ENCODE data around the gene TTLL4. TPM values are rescaled to one million over a fixed set of nuclear protein-coding genes. Genes with fewer than 3 reads are reported as not detected.

Gene TTLL4, protein sequence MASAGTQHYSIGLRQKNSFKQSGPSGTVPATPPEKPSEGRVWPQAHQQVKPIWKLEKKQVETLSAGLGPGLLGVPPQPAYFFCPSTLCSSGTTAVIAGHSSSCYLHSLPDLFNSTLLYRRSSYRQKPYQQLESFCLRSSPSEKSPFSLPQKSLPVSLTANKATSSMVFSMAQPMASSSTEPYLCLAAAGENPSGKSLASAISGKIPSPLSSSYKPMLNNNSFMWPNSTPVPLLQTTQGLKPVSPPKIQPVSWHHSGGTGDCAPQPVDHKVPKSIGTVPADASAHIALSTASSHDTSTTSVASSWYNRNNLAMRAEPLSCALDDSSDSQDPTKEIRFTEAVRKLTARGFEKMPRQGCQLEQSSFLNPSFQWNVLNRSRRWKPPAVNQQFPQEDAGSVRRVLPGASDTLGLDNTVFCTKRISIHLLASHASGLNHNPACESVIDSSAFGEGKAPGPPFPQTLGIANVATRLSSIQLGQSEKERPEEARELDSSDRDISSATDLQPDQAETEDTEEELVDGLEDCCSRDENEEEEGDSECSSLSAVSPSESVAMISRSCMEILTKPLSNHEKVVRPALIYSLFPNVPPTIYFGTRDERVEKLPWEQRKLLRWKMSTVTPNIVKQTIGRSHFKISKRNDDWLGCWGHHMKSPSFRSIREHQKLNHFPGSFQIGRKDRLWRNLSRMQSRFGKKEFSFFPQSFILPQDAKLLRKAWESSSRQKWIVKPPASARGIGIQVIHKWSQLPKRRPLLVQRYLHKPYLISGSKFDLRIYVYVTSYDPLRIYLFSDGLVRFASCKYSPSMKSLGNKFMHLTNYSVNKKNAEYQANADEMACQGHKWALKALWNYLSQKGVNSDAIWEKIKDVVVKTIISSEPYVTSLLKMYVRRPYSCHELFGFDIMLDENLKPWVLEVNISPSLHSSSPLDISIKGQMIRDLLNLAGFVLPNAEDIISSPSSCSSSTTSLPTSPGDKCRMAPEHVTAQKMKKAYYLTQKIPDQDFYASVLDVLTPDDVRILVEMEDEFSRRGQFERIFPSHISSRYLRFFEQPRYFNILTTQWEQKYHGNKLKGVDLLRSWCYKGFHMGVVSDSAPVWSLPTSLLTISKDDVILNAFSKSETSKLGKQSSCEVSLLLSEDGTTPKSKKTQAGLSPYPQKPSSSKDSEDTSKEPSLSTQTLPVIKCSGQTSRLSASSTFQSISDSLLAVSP
- 10 to 100 TPM; 30.1 to 32.1 TPM for total RNA-seq

- H3K27me3 Mint-ChIP-seq: no peaks in the 10 kb centered on the region
- peaks cover 2% of the 10 kb centered on the region for H3K36me3 Mint-ChIP-seq
- DNase-seq: peak; percentile 99
- intact Hi-C loops (cut with micrococcal nuclease): loop anchor here (1.0 to 10.0 kb wide), 10 partner anchors 22 to 464 kb away; partner anchors contain the start of genes AAMP, BCS1L, CNOT9 and CNPPD1
- peak within 1 kb of the TSS; percentile 72 for H3K27ac Mint-ChIP-seq
- ChIA-PET CTCF (interaction anchor here (0.6 to 2.6 kb wide), 20 partner anchors 11 to 424 kb away, joined by 3 to 23 read pairs (median 4); partner anchors contain the start of genes BCS1L, RNF25, STK36 and ZNF142), POLR2A (interaction anchor here (0.7 to 2.3 kb wide), 4 partner anchors 24 to 52 kb away, joined by 3 to 14 read pairs (median 3); partner anchors contain the start of genes BCS1L and ZNF142)
- H3K4me3 Mint-ChIP-seq: peak within 1 kb of the TSS; percentile 88
- H3K9me3 Mint-ChIP-seq: no peaks in the 10 kb centered on the region
- peaks cover 20% of the 10 kb centered on the region for H3K4me1 Mint-ChIP-seq (ENCODE audit: low read depth)
Observed at GRCh38 chr2:218710687-218711549, at the start of gene TTLL4. TTLL4 (plus strand) TSS chr2:218710835; CDS start chr2:218737677, 26,842 bp downstream.

DNA sequence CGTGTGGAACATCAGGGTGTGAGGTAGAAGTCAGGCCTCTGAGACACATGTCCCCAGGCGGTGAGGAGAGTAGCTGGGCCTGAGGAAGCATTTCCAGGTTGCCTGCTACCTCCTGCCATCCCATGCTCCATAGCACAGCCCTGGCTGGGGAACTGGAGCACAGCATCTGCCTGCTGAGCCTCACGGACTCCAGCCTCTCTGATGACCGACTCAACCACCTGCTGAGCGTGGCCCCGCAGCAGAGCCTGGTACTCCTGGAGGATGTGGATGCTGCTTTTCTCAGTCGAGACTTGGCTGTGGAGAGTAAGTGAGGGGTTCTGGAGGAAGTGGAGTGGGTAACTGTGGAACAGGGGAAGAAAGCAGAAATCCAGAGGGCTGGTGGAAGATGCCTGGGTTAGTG, 48.3 kb upstream of the TTLL4 start:
- H3K36me3 Mint-ChIP-seq: peaks cover 46% of the 10 kb centered on the region
- peaks cover 21% of the 10 kb centered on the region for H3K4me1 Mint-ChIP-seq (ENCODE audit: low read depth)
- CTCF ChIA-PET: interaction anchor here (0.7 to 1.6 kb wide), 5 partner anchors 10 to 491 kb away, joined by 3 to 6 read pairs (median 4); partner anchors contain the start of genes RNF25 and STK36
- POLR2A ChIA-PET: no interaction called here
- H3K9me3 Mint-ChIP-seq: no peaks in the 10 kb centered on the region
- no peaks in the 10 kb centered on the region for H3K27me3 Mint-ChIP-seq
- H3K4me3 Mint-ChIP-seq: no peak overlapping the region
- no peak overlapping the region for H3K27ac Mint-ChIP-seq
- intact Hi-C loops (cut with micrococcal nuclease): no loop called here
- DNase-seq: no peak

- H3K9me3 Mint-ChIP-seq: no peaks in the 10 kb centered on the region
- H3K4me3 Mint-ChIP-seq: no peak overlapping the region
- POLR2A ChIA-PET: no interaction called here
- CTCF ChIA-PET: interaction anchor here (1.0 kb wide), 1 partner anchor 65 kb away, joined by 3 read pairs; no protein-coding TSS in a partner anchor
- H3K4me1 Mint-ChIP-seq (ENCODE audit: low read depth): peaks cover 18% of the 10 kb centered on the region
- H3K27me3 Mint-ChIP-seq: no peaks in the 10 kb centered on the region
- no peak overlapping the region for H3K27ac Mint-ChIP-seq
- peaks cover 42% of the 10 kb centered on the region for H3K36me3 Mint-ChIP-seq
- DNase-seq: no peak
- intact Hi-C loops (cut with micrococcal nuclease): no loop called here
Observed at GRCh38 chr2:218662827-218663226, 47.8 kb upstream of the TTLL4 start.

DNA sequence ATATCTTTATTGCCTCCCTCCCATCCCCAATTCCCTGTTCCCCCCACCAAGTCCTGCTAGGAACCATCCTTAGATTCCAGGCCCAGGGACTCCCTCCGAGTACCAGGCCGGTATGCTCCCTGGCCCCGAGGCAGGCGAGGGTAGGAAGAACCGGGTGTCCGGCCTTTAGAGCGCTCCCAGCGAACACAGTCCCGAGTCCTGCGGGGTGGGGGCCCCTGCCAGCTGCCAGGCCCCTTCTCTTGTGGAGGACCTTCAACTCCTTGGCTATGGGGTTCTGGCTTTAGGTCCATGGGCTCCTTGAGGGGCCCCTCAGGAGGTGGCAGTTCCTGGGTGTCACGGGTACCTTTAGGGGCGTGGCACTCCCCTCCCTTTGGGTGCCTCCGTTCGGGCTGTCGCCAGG, 46.7 kb upstream of the TTLL4 start:
- Mint-ChIP-seq H3K27me3 (no peaks in the 10 kb centered on the region), H3K4me3 (no peak overlapping the region), H3K9me3 (no peaks in the 10 kb centered on the region), H3K27ac (no peak overlapping the region), H3K4me1 (ENCODE audit: low read depth) (peaks cover 10% of the 10 kb centered on the region), H3K36me3 (peaks cover 36% of the 10 kb centered on the region)
- intact Hi-C loops (cut with micrococcal nuclease): no loop called here
- ChIA-PET CTCF (no interaction called here), POLR2A (no interaction called here)
- no peak for DNase-seq

GRCh38 chr2:218664653-218665052, 46.0 kb upstream of the TTLL4 start:
- ChIA-PET POLR2A (no interaction called here), CTCF (no interaction called here)
- intact Hi-C loops (cut with micrococcal nuclease): no loop called here
- H3K4me1 Mint-ChIP-seq (ENCODE audit: low read depth): peaks cover 8% of the 10 kb centered on the region
- no peaks in the 10 kb centered on the region for H3K9me3 Mint-ChIP-seq
- no peaks in the 10 kb centered on the region for H3K27me3 Mint-ChIP-seq
- no peak overlapping the region for H3K4me3 Mint-ChIP-seq
- peaks cover 32% of the 10 kb centered on the region for H3K36me3 Mint-ChIP-seq
- no peak for DNase-seq
- no peak overlapping the region for H3K27ac Mint-ChIP-seq

DNA sequence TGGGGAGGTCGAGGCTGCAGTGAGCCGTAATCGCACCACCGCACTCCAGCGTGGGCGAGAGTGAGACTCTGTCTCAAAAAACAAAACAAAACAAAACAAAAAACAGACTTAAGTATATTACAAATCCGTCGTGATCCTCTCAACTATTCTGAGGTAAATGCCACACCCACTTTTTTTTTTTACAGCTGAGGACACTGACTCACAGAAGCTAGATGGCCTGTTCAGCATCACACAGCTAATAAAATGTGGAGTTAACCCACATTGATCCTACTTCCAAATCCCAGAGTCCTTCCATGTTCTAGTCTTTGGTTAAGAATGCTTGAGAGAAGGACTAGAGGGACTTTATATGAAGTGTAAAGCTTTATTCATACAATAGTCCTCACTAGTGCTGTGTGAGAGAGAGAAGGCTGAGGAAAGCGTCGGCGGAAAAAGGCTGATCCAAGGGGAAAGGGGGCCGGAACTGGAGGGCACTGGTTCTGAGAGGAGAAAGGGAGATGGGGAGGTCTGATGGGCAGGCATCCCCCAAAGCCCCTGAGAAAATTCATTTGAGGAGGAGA, 39.5 kb upstream of the TTLL4 start:
- peak overlapping the region; percentile 89 for H3K27ac Mint-ChIP-seq
- H3K9me3 Mint-ChIP-seq: no peaks in the 10 kb centered on the region
- POLR2A ChIA-PET: interaction anchor here (0.9 to 4.0 kb wide), 4 partner anchors 12 to 226 kb away, joined by 3 to 50 read pairs (median 4); partner anchors contain the start of genes BCS1L and ZNF142
- intact Hi-C loops (cut with micrococcal nuclease): loop anchor here (1.0 to 5.0 kb wide), 2 partner anchors 12 to 274 kb away; partner anchors contain the start of genes BCS1L, CTDSP1 and ZNF142
- CTCF ChIA-PET: interaction anchor here (0.6 to 5.2 kb wide), 9 partner anchors 10 to 227 kb away, joined by 4 to 38 read pairs (median 7); partner anchors contain the start of genes BCS1L, TTLL4 and ZNF142
- peaks cover 2% of the 10 kb centered on the region for H3K36me3 Mint-ChIP-seq
- no peaks in the 10 kb centered on the region for H3K27me3 Mint-ChIP-seq
- peaks cover 22% of the 10 kb centered on the region for H3K4me1 Mint-ChIP-seq (ENCODE audit: low read depth)
- peak overlapping the region; percentile 96 for H3K4me3 Mint-ChIP-seq
- DNase-seq: no peak

DNA sequence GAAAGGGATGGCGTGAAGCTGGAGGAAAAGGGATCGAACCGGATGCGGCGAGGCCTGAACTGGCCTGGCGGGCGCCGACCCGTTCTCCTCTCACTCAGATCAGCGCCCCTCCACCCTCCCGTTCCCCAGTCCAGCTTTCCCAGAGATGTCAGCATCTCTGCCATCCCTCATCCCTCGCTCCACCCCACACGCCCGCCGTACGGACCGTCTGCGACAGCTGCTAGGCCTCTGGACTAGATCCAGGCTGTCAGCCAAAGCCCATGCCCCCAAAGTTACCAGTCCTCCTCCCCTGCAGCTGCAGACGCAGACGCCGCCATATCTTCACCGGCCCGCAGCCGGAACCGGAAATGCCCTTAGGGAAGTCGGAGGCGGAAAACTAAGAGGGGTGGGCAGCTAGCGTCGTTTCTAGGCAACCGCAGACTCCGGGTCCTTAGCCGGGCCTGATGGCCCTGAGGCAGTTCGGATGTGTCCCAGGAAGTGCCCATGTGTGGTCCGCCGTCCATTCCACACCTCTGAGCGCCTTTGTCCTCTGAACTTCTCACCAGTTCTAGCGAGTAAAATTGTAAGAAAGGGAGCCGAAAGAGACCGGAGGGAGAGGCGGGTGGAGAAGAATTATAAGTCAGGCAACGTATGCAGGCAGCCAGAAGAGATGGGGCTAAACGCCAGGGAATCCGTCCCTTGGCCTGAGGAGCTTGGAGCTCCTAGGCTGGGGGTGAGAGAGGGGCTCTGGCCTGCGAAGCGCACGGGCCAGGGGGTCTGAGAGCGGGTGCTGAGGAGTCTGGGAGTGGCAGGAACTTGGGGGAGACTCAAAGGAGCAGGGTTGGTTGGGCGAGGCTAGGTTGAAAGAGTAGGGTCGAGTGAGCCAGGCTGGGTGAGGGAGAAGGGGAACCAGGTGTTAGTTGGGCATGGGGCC, 38.7 kb upstream of the TTLL4 start, which contains the start of the genes RNF25 and STK36:
Gene RNF25 (minus strand): TSS at position 349 of the 913 bp plus-strand sequence. CDS start 32 bp downstream, at position 317.
Gene STK36 (plus strand): TSS at position 433 of the 913 bp plus-strand sequence. CDS start 744 bp downstream, outside the sequence.
- ChIA-PET POLR2A (interaction anchor here (0.9 to 4.0 kb wide), 4 partner anchors 12 to 225 kb away, joined by 3 to 50 read pairs (median 4); partner anchors contain the start of genes BCS1L and ZNF142), CTCF (interaction anchor here (0.6 to 5.2 kb wide), 9 partner anchors 10 to 226 kb away, joined by 3 to 38 read pairs (median 7); partner anchors contain the start of genes BCS1L, TTLL4 and ZNF142)
- peak; percentile 90 for DNase-seq
- Mint-ChIP-seq H3K27me3 (no peaks in the 10 kb centered on the region), H3K4me1 (ENCODE audit: low read depth) (peaks cover 22% of the 10 kb centered on the region), H3K27ac (peak within 1 kb of the TSS; percentile 89), H3K4me3 (peak within 1 kb of the TSS; percentile 96), H3K9me3 (no peaks in the 10 kb centered on the region), H3K36me3 (peaks cover 3% of the 10 kb centered on the region)
- intact Hi-C loops (cut with micrococcal nuclease): loop anchor here (1.0 to 5.0 kb wide), 3 partner anchors 13 to 275 kb away; partner anchors contain the start of genes BCS1L, CTDSP1, TTLL4 and ZNF142

DNA sequence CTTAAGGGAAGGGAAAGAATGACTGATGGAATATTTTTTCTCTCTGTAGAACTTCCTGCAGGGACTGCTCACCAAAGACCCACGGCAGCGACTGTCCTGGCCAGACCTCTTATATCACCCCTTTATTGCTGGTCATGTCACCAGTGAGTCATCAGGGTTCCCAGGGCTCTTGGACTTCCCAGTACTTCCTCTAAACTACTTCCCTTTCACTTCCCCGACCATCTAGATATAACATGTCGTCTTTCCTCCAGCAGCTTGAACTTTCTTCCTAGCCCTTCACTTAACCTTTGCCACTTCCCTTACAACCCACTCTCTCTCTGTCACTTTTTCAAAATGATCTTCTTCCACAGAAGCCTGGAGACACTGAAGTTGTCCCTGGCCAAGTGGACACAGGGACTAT, 31.5 kb upstream of the TTLL4 start:
- ChIA-PET POLR2A (no interaction called here), CTCF (interaction anchor here (1.6 kb wide), 1 partner anchor 20 kb away, joined by 4 read pairs; the partner anchor contains the start of genes BCS1L and ZNF142)
- DNase-seq: no peak
- Mint-ChIP-seq H3K4me1 (ENCODE audit: low read depth) (no peaks in the 10 kb centered on the region), H3K27ac (no peak overlapping the region), H3K9me3 (no peaks in the 10 kb centered on the region), H3K27me3 (no peaks in the 10 kb centered on the region), H3K4me3 (no peak overlapping the region), H3K36me3 (peaks cover 4% of the 10 kb centered on the region)
- intact Hi-C loops (cut with micrococcal nuclease): no loop called here

DNA sequence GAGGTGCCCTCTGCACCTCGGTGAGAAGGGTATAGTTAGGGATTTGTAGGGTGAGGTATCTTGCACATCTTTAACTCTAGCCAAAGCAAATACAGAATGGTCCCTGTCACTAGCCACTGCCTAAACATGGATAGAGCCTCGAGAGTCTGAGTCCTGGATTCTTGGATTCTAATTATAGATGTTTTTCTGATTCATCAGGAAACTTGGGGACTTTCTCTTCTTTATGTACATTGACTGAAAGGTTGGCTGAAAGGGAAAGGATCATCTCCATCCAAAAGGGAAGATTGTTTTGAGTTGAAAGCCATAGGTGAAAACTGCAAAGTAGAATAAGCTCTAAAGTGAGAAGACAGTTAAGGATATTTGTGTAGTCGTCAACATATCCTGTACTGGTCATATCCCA, 30.6 kb upstream of the TTLL4 start:
- Mint-ChIP-seq H3K27ac (no peak overlapping the region), H3K27me3 (no peaks in the 10 kb centered on the region), H3K4me1 (ENCODE audit: low read depth) (no peaks in the 10 kb centered on the region), H3K36me3 (peaks cover 4% of the 10 kb centered on the region), H3K4me3 (no peak overlapping the region), H3K9me3 (no peaks in the 10 kb centered on the region)
- ChIA-PET POLR2A (no interaction called here), CTCF (no interaction called here)
- intact Hi-C loops (cut with micrococcal nuclease): no loop called here
- DNase-seq: no peak
